Measurements from ENCODE around the gene SLAMF9. TPM values are rescaled to one million over a fixed set of nuclear protein-coding genes. Genes with fewer than 3 reads are reported as not detected.
A peak's percentile ranks its signal among the peaks of the same experiment; 100 is the strongest.

The SLAMF9 gene
- total RNA-seq, 1 experiment from 2014 or later, result not detected

GRCh38 chr1:159911326-159912070 lies 42.5 kb downstream of the SLAMF9 start:
- POLR2A ChIA-PET, result no interaction called here
- TF ChIP-seq, protein P1, sequence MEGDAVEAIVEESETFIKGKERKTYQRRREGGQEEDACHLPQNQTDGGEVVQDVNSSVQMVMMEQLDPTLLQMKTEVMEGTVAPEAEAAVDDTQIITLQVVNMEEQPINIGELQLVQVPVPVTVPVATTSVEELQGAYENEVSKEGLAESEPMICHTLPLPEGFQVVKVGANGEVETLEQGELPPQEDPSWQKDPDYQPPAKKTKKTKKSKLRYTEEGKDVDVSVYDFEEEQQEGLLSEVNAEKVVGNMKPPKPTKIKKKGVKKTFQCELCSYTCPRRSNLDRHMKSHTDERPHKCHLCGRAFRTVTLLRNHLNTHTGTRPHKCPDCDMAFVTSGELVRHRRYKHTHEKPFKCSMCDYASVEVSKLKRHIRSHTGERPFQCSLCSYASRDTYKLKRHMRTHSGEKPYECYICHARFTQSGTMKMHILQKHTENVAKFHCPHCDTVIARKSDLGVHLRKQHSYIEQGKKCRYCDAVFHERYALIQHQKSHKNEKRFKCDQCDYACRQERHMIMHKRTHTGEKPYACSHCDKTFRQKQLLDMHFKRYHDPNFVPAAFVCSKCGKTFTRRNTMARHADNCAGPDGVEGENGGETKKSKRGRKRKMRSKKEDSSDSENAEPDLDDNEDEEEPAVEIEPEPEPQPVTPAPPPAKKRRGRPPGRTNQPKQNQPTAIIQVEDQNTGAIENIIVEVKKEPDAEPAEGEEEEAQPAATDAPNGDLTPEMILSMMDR (IDR thresholded peaks at IDR 0.05), result no peak
- TF ChIP-seq SIN3A (IDR thresholded peaks at IDR 0.05; ENCODE audit: borderline replicate concordance, insufficient read depth, low read depth, low read length) (no peak), POLR2AphosphoS5 (IDR thresholded peaks at IDR 0.05; ENCODE audit: low read depth, low read length) (no peak), TCF7L2 (IDR thresholded peaks at IDR 0.05; ENCODE audit: low read depth, low read length) (no peak)
- TF ChIP-seq, protein P2, sequence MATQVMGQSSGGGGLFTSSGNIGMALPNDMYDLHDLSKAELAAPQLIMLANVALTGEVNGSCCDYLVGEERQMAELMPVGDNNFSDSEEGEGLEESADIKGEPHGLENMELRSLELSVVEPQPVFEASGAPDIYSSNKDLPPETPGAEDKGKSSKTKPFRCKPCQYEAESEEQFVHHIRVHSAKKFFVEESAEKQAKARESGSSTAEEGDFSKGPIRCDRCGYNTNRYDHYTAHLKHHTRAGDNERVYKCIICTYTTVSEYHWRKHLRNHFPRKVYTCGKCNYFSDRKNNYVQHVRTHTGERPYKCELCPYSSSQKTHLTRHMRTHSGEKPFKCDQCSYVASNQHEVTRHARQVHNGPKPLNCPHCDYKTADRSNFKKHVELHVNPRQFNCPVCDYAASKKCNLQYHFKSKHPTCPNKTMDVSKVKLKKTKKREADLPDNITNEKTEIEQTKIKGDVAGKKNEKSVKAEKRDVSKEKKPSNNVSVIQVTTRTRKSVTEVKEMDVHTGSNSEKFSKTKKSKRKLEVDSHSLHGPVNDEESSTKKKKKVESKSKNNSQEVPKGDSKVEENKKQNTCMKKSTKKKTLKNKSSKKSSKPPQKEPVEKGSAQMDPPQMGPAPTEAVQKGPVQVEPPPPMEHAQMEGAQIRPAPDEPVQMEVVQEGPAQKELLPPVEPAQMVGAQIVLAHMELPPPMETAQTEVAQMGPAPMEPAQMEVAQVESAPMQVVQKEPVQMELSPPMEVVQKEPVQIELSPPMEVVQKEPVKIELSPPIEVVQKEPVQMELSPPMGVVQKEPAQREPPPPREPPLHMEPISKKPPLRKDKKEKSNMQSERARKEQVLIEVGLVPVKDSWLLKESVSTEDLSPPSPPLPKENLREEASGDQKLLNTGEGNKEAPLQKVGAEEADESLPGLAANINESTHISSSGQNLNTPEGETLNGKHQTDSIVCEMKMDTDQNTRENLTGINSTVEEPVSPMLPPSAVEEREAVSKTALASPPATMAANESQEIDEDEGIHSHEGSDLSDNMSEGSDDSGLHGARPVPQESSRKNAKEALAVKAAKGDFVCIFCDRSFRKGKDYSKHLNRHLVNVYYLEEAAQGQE (IDR thresholded peaks at IDR 0.05; ENCODE audit: insufficient read depth in 1 of 2, low read depth in 2 of 2, low read length in 1 of 2), result no peak
- Histone ChIP-seq H3K27ac (ENCODE audit: low read length) (peak overlapping the region; percentile 39; the same call in 1 of the 2 replicates), H3K9me3 (ENCODE audit: control insufficient read depth, insufficient read depth, low read depth, low read length) (no peaks in the 10 kb centered on the region), H3K4me1 (ENCODE audit: control insufficient read depth, insufficient read depth, low read length) (peaks cover 32% of the 10 kb centered on the region), H3K36me3 (ENCODE audit: control insufficient read depth, insufficient read depth, low read length) (no peaks in the 10 kb centered on the region), H3K4me3 (ENCODE audit: low read depth in 2 of 2, low read length in 2 of 2) (no peak overlapping the region), H3K27me3 (ENCODE audit: control insufficient read depth, insufficient read depth, low read length) (no peaks in the 10 kb centered on the region)
- intact Hi-C loops (cut with micrococcal nuclease; ENCODE audit: unreplicated experiment), result no loop called here
- DNase-seq (ENCODE audit: low read depth, low spot score), result no peak
- CTCF ChIA-PET, result no interaction called here
- BruUV-seq (replicated peaks), result no TSS peak
- in situ Hi-C loops (cut with HindIII; ENCODE audit: low pct_unique_long_range_greater_than_20kb, low sequenced_read_pairs), result no loop called here
- no peak for ATAC-seq

GRCh38 chr1:159908031-159908940 lies 45.8 kb downstream of the SLAMF9 start:
- peaks cover 4% of the 10 kb centered on the region for H3K4me1 ChIP-seq (ENCODE audit: control insufficient read depth, insufficient read depth, low read length)
- POLR2A ChIA-PET, result no interaction called here
- TF ChIP-seq, protein P1 (IDR thresholded peaks at IDR 0.05), result no peak
- TF ChIP-seq SIN3A (IDR thresholded peaks at IDR 0.05; ENCODE audit: borderline replicate concordance, insufficient read depth, low read depth, low read length), result no peak
- no peak for DNase-seq (ENCODE audit: low read depth, low spot score)
- BruUV-seq (replicated peaks), result no TSS peak
- no peak overlapping the region for H3K27ac ChIP-seq (ENCODE audit: low read length)
- H3K27me3 ChIP-seq (ENCODE audit: control insufficient read depth, insufficient read depth, low read length), result no peaks in the 10 kb centered on the region
- no peaks in the 10 kb centered on the region for H3K36me3 ChIP-seq (ENCODE audit: control insufficient read depth, insufficient read depth, low read length)
- intact Hi-C loops (cut with micrococcal nuclease; ENCODE audit: unreplicated experiment), result no loop called here
- H3K9me3 ChIP-seq (ENCODE audit: control insufficient read depth, insufficient read depth, low read depth, low read length), result no peaks in the 10 kb centered on the region
- H3K4me3 ChIP-seq (ENCODE audit: low read depth in 2 of 2, low read length in 2 of 2), result no peak overlapping the region
- CTCF ChIA-PET, result no interaction called here
- in situ Hi-C loops (cut with HindIII; ENCODE audit: low pct_unique_long_range_greater_than_20kb, low sequenced_read_pairs), result no loop called here
- ATAC-seq, result no peak
